ENCODE measurements around the gene CYP26B1. TPM values are rescaled to one million over a fixed set of nuclear protein-coding genes. Genes with fewer than 3 reads are reported as not detected.

CYP26B1 gene, protein sequence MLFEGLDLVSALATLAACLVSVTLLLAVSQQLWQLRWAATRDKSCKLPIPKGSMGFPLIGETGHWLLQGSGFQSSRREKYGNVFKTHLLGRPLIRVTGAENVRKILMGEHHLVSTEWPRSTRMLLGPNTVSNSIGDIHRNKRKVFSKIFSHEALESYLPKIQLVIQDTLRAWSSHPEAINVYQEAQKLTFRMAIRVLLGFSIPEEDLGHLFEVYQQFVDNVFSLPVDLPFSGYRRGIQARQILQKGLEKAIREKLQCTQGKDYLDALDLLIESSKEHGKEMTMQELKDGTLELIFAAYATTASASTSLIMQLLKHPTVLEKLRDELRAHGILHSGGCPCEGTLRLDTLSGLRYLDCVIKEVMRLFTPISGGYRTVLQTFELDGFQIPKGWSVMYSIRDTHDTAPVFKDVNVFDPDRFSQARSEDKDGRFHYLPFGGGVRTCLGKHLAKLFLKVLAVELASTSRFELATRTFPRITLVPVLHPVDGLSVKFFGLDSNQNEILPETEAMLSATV
- total RNA-seq: 10 to 100 TPM in 1 of 2 donors, under 1 TPM in 1; 0.91 to 68.2 TPM

DNA sequence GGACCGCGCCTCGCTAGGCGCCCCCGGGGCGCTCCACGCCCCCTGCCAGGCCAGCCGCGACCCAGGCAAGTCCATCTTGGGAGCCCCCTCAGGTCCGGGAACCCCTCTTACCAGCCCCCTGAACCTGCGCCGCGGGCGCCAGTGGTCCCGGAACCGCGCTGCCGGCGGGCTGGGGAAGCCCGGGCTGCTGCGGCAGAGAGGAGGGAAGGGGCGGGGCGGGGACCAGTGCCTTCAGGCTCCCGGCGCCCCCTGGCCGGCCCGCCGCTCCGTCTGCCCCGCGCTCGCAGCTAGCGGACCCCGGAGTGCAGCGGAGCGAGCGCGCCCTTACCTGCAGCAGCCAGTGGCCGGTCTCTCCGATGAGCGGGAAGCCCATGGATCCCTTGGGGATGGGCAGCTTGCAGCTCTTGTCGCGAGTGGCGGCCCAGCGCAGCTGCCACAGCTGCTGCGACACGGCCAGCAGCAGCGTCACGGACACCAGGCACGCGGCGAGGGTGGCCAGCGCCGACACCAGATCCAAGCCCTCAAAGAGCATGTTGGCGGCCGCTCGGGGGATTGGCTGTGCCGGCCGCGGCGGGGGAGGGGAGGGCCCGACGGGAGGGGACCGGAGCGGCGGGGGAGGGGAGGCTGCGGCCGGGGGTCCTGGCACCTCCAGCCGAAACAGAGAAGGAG is at the start of gene CYP26B1:
Gene CYP26B1 (minus strand): TSS at position 560 of the 669 bp plus-strand sequence. CDS start 28 bp downstream, at position 532.
- intact Hi-C loops (cut with DNase I): loop anchor here (5.0 kb wide), 1 partner anchor 215 kb away; no protein-coding TSS in a partner anchor
- 2% methylated on average over 32 of the region's 69 CpGs for WGBS
- Histone ChIP-seq H3K27me3 (replicated peaks; ENCODE audit: insufficient read depth) (peaks cover 27% of the 10 kb centered on the region), H3K27ac (no peak within 1 kb of the TSS), H3K4me1 (replicated peaks) (peaks cover 27% of the 10 kb centered on the region), H3K4me3 (peak within 1 kb of the TSS; percentile 19 to 37), H3K9me3 (no peaks in the 10 kb centered on the region), H3K36me3 (no peaks in the 10 kb centered on the region)
- TF ChIP-seq POLR2AphosphoS5 (IDR thresholded peaks at IDR 0.05): no peak
- TF ChIP-seq, protein P1, sequence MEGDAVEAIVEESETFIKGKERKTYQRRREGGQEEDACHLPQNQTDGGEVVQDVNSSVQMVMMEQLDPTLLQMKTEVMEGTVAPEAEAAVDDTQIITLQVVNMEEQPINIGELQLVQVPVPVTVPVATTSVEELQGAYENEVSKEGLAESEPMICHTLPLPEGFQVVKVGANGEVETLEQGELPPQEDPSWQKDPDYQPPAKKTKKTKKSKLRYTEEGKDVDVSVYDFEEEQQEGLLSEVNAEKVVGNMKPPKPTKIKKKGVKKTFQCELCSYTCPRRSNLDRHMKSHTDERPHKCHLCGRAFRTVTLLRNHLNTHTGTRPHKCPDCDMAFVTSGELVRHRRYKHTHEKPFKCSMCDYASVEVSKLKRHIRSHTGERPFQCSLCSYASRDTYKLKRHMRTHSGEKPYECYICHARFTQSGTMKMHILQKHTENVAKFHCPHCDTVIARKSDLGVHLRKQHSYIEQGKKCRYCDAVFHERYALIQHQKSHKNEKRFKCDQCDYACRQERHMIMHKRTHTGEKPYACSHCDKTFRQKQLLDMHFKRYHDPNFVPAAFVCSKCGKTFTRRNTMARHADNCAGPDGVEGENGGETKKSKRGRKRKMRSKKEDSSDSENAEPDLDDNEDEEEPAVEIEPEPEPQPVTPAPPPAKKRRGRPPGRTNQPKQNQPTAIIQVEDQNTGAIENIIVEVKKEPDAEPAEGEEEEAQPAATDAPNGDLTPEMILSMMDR (IDR thresholded peaks at IDR 0.05): no peak
- TF ChIP-seq POLR2A (IDR thresholded peaks at IDR 0.05): no peak
- DNase-seq (ENCODE audit: low spot score): peak; percentile 3

DNA sequence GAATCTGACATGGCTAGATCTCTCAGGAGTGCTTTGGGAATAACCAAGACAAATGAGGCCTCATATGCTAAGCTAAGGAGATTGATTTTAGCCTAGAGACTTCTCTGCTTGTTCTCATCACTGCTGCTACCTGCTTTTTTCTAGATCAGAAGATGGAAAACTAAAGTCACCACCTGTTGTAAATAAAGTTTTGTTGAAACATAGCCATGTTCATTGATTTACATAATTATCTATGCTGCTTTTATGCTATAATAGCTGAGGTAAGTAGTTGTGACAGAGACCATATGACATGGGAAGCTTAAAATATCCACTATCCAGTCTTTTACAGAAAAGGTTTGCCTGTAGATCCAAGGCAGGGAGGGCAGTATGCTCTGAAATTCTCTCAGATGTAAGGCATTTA is 46.1 kb upstream of the CYP26B1 start:
- Histone ChIP-seq H3K36me3 (no peaks in the 10 kb centered on the region), H3K4me1 (replicated peaks) (peaks cover 3% of the 10 kb centered on the region), H3K27ac (no peak overlapping the region), H3K4me3 (no peak overlapping the region), H3K9me3 (no peaks in the 10 kb centered on the region), H3K27me3 (replicated peaks; ENCODE audit: insufficient read depth) (no peaks in the 10 kb centered on the region)
- intact Hi-C loops (cut with DNase I): no loop called here
- TF ChIP-seq POLR2AphosphoS5 (IDR thresholded peaks at IDR 0.05) (no peak), POLR2A (IDR thresholded peaks at IDR 0.05) (no peak)
- TF ChIP-seq, protein P1 (IDR thresholded peaks at IDR 0.05): no peak
- DNase-seq (ENCODE audit: low spot score): no peak

DNA sequence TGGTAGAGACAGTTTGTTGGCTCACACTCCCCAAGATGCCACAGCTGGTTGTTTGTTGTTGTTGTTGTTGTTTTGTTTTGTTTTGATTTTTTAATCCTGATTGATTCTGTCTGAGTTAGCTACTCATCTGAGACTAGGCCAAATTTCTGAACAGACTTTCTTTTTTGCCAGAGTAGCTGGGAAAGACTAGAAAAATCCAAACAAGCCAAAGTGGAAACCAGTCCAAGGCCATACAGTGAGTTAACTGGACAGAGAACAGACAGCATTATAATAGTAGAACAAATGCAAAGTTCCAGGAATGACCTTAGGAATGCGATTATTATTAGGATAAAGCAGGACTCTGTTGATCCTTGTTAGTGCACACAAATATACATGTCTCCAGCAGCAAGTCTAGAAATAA is 43.8 kb upstream of the CYP26B1 start:
- TF ChIP-seq POLR2A (IDR thresholded peaks at IDR 0.05) (no peak), POLR2AphosphoS5 (IDR thresholded peaks at IDR 0.05) (no peak)
- TF ChIP-seq, protein P1 (IDR thresholded peaks at IDR 0.05): no peak
- DNase-seq (ENCODE audit: low spot score): no peak
- no peaks in the 10 kb centered on the region for H3K36me3 ChIP-seq
- 88% methylated on average over 1 of the region's 1 CpG for WGBS
- no peaks in the 10 kb centered on the region for H3K27me3 ChIP-seq (replicated peaks; ENCODE audit: insufficient read depth)
- intact Hi-C loops (cut with DNase I): no loop called here
- H3K9me3 ChIP-seq: no peaks in the 10 kb centered on the region
- no peak overlapping the region for H3K4me3 ChIP-seq
- no peak overlapping the region for H3K27ac ChIP-seq
- H3K4me1 ChIP-seq (replicated peaks): no peaks in the 10 kb centered on the region

DNA sequence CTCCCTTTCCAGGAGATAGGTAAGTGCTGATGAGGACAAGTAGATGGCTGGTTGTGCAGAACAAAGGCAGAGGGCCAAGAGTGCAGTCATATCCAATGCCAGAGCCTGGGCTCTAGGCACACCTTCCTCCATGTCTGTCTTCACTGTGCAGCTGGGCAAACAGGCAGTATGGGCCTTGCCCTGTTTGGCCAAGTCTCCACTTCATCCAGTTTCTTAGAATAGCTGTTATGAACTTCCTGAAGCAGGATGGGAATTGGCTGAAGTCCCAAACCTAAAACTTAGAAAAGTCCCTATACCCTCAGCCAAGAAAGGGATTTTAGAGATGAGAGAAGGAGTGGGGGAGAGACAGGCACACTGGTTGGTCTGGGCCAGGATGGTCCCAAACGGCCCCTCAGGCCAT is 37.5 kb upstream of the CYP26B1 start:
- Histone ChIP-seq H3K27ac (no peak overlapping the region), H3K4me1 (replicated peaks) (no peaks in the 10 kb centered on the region), H3K9me3 (no peaks in the 10 kb centered on the region), H3K36me3 (no peaks in the 10 kb centered on the region), H3K27me3 (replicated peaks; ENCODE audit: insufficient read depth) (no peaks in the 10 kb centered on the region), H3K4me3 (no peak overlapping the region)
- DNase-seq (ENCODE audit: low spot score): no peak
- TF ChIP-seq, protein P1 (IDR thresholded peaks at IDR 0.05): no peak
- TF ChIP-seq POLR2AphosphoS5 (IDR thresholded peaks at IDR 0.05): no peak
- no peak for TF ChIP-seq POLR2A (IDR thresholded peaks at IDR 0.05)
- 50% methylated on average over 1 of the region's 1 CpG for WGBS
- intact Hi-C loops (cut with DNase I): no loop called here

Measured in prostate gland (tissue), 2 donors.